Measurements from ENCODE around the gene ATG9B. TPM values are rescaled to one million over a fixed set of nuclear protein-coding genes. Genes with fewer than 3 reads are reported as not detected.

Gene ATG9B
- total and polyA plus RNA-seq, 9 of the 15 experiments (the other 6 are each of a cell fraction or from before 2014, with no cell fraction given) = 0.29 to 8.0 (median 2.1) TPM

DNA sequence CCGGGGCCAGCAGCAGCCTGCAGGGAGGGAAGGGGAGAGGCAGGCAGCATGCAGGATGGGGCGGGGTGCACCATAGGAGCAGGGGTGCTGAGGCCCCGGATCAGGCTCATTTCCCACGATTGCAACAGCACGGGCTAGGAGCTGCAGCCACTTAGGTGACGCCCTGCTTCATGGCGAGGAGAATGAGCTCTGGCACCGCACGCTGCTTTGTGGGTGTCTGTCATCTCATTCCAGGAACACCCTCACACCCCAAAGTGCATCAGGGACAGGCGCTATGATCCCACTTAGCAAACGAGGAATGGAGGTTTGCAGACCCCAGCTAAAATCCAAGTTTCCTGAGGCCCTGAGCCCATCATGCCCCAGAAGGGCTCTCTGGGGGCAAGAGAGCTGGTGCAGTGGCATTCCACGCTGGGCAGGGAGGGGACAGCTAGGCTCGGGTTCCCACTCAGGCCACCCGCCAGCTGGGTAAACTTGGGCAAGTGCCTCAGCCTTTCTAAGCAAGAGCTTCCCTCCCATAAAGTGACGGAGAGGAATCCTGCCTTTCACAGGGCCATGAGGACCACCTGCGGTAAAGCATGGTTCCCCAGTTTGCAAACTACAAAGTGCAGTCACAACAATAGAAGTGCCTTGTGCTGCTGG lies 55.4 kb downstream of the ATG9B start (continued):
- peak; percentile 55; the same call in 1 of the 2 replicates for TF ChIP-seq POLR2G (IDR thresholded peaks at IDR 0.05; ENCODE audit: low read depth, low read length)
- TF ChIP-seq, protein P1, sequence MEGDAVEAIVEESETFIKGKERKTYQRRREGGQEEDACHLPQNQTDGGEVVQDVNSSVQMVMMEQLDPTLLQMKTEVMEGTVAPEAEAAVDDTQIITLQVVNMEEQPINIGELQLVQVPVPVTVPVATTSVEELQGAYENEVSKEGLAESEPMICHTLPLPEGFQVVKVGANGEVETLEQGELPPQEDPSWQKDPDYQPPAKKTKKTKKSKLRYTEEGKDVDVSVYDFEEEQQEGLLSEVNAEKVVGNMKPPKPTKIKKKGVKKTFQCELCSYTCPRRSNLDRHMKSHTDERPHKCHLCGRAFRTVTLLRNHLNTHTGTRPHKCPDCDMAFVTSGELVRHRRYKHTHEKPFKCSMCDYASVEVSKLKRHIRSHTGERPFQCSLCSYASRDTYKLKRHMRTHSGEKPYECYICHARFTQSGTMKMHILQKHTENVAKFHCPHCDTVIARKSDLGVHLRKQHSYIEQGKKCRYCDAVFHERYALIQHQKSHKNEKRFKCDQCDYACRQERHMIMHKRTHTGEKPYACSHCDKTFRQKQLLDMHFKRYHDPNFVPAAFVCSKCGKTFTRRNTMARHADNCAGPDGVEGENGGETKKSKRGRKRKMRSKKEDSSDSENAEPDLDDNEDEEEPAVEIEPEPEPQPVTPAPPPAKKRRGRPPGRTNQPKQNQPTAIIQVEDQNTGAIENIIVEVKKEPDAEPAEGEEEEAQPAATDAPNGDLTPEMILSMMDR (IDR thresholded peaks at IDR 0.05 in 2 of 3, conservative IDR thresholded peaks at IDR 0.05 in 1 of 3; ENCODE audit: insufficient read depth in 2 of 3, low read depth in 1 of 3, low read length in 3 of 3) = no peak
- TF ChIP-seq, protein P2, sequence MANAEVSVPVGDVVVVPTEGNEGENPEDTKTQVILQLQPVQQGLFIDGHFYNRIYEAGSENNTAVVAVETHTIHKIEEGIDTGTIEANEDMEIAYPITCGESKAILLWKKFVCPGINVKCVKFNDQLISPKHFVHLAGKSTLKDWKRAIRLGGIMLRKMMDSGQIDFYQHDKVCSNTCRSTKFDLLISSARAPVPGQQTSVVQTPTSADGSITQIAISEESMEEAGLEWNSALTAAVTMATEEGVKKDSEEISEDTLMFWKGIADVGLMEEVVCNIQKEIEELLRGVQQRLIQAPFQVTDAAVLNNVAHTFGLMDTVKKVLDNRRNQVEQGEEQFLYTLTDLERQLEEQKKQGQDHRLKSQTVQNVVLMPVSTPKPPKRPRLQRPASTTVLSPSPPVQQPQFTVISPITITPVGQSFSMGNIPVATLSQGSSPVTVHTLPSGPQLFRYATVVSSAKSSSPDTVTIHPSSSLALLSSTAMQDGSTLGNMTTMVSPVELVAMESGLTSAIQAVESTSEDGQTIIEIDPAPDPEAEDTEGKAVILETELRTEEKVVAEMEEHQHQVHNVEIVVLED (CRISPR knock-in tag; IDR thresholded peaks at IDR 0.05) = 0 out of 2 replicates have a peak, but pooled peaks have one; percentile 28
- TF ChIP-seq RBFOX2 (IDR thresholded peaks at IDR 0.05; ENCODE audit: low read depth, low read length) = peak; percentile 69
- no peak for TF ChIP-seq RBM34 (IDR thresholded peaks at IDR 0.05; ENCODE audit: borderline replicate concordance, insufficient read depth, low read length)
- TF ChIP-seq, protein P3, sequence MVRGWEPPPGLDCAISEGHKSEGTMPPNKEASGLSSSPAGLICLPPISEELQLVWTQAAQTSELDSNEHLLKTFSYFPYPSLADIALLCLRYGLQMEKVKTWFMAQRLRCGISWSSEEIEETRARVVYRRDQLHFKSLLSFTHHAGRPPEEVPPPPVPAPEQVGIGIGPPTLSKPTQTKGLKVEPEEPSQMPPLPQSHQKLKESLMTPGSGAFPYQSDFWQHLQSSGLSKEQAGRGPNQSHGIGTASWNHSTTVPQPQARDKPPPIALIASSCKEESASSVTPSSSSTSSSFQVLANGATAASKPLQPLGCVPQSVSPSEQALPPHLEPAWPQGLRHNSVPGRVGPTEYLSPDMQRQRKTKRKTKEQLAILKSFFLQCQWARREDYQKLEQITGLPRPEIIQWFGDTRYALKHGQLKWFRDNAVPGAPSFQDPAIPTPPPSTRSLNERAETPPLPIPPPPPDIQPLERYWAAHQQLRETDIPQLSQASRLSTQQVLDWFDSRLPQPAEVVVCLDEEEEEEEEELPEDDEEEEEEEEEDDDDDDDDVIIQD (CRISPR knock-in tag; IDR thresholded peaks at IDR 0.05) = peak; percentile 79; the same call in 1 of the 2 replicates
- TF ChIP-seq HMG20B (CRISPR knock-in tag; IDR thresholded peaks at IDR 0.05) = 0 out of 2 replicates have a peak, but pooled peaks have one; percentile 48
- TF ChIP-seq TEAD4 (IDR thresholded peaks at IDR 0.05; ENCODE audit: low read length) = no peak
- no peak for TF ChIP-seq TEAD4 (CRISPR knock-in tag; IDR thresholded peaks at IDR 0.05; ENCODE audit: borderline replicate concordance)
- no peak for TF ChIP-seq ZNF140 (CRISPR knock-in tag; IDR thresholded peaks at IDR 0.05)
- TF ChIP-seq TRIM24 (IDR thresholded peaks at IDR 0.05) = peak; percentile 25 to 42; a peak in 2 of 4 replicates
- TF ChIP-seq CBX8 (IDR thresholded peaks at IDR 0.05; ENCODE audit: borderline replicate concordance, extremely low read depth, low read depth, low read length, poor library complexity, severe bottlenecking) = no peak
- TF ChIP-seq NFRKB (IDR thresholded peaks at IDR 0.05; ENCODE audit: low read depth) = 0 out of 2 replicates have a peak, but pooled peaks have one; percentile 49
- TF ChIP-seq, protein P4, sequence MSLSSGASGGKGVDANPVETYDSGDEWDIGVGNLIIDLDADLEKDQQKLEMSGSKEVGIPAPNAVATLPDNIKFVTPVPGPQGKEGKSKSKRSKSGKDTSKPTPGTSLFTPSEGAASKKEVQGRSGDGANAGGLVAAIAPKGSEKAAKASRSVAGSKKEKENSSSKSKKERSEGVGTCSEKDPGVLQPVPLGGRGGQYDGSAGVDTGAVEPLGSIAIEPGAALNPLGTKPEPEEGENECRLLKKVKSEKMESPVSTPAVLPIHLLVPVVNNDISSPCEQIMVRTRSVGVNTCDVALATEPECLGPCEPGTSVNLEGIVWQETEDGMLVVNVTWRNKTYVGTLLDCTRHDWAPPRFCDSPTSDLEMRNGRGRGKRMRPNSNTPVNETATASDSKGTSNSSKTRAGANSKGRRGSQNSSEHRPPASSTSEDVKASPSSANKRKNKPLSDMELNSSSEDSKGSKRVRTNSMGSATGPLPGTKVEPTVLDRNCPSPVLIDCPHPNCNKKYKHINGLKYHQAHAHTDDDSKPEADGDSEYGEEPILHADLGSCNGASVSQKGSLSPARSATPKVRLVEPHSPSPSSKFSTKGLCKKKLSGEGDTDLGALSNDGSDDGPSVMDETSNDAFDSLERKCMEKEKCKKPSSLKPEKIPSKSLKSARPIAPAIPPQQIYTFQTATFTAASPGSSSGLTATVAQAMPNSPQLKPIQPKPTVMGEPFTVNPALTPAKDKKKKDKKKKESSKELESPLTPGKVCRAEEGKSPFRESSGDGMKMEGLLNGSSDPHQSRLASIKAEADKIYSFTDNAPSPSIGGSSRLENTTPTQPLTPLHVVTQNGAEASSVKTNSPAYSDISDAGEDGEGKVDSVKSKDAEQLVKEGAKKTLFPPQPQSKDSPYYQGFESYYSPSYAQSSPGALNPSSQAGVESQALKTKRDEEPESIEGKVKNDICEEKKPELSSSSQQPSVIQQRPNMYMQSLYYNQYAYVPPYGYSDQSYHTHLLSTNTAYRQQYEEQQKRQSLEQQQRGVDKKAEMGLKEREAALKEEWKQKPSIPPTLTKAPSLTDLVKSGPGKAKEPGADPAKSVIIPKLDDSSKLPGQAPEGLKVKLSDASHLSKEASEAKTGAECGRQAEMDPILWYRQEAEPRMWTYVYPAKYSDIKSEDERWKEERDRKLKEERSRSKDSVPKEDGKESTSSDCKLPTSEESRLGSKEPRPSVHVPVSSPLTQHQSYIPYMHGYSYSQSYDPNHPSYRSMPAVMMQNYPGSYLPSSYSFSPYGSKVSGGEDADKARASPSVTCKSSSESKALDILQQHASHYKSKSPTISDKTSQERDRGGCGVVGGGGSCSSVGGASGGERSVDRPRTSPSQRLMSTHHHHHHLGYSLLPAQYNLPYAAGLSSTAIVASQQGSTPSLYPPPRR (CRISPR knock-in tag; IDR thresholded peaks at IDR 0.05; ENCODE audit: borderline replicate concordance) = no peak
- TF ChIP-seq DMBX1 (CRISPR knock-in tag; IDR thresholded peaks at IDR 0.05; ENCODE audit: borderline replicate concordance) = peak; percentile 75; the same call in 1 of the 2 replicates
